Transverse colon (tissue), 4 donors: ENCODE data around the gene FBXL16.

Source experiments
- EP300 ChIP-seq: sonication (generic); formaldehyde crosslinking; IDR thresholded peaks from one replicate; pipeline ENCODE4 v1.6.1; 2017; ENCODE audit warnings: antibody characterized with exemption, low read depth
- POLR2AphosphoS5 ChIP-seq, 3 donors: sonication (generic); formaldehyde crosslinking; IDR thresholded peaks; one replicate each; pipeline ENCODE4 v1.6.1; 2016; ENCODE audit warnings: antibody characterized with exemption in 3 of 3
- TF ChIP-seq, protein P1 (sequence below), 5 experiments: fragments of 200-600 bp in 3 of 5; fragments of 450-650 bp in 2 of 5; sonication (generic) in 3 of 5; IDR thresholded peaks; 1 replicate in 2 of 5; 2 replicates in 3 of 5; pipeline ENCODE4 v1.5.1; 2016 to 2017; ENCODE audit warnings: antibody characterized with exemption in 5 of 5, inconsistent platforms in 3 of 5, mild to moderate bottlenecking in 2 of 5, moderate library complexity in 1 of 5

DNA sequence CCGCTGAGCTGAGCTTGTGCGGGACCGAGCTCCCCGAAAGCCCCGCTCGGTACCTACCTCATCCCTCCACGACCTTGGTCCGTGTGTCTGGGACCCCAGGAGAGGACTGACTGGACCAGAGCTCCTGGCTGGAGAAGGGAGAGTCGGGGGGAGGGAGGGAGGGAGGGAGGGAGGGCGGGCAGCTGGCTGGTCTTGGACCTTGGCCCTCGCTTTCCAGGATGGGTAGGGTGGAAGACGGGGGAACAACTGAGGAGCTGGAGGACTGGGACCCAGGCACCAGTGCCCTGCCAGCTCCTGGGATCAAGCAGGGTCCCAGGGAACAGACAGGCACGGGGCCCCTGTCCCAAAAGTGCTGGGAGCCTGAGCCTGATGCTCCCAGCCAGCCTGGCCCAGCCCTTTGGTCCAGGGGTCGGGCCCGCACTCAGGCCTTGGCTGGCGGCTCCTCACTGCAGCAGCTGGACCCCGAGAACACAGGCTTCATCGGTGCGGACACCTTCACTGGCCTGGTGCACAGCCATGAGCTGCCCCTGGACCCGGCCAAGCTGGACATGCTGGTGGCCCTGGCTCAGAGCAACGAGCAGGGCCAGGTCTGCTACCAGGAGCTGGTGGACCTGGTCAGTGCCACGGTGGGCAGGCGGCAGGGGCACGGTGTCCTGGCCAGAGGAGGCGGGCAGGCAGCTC, 29.6 kb downstream of the FBXL16 start:
- TF ChIP-seq, protein P1, sequence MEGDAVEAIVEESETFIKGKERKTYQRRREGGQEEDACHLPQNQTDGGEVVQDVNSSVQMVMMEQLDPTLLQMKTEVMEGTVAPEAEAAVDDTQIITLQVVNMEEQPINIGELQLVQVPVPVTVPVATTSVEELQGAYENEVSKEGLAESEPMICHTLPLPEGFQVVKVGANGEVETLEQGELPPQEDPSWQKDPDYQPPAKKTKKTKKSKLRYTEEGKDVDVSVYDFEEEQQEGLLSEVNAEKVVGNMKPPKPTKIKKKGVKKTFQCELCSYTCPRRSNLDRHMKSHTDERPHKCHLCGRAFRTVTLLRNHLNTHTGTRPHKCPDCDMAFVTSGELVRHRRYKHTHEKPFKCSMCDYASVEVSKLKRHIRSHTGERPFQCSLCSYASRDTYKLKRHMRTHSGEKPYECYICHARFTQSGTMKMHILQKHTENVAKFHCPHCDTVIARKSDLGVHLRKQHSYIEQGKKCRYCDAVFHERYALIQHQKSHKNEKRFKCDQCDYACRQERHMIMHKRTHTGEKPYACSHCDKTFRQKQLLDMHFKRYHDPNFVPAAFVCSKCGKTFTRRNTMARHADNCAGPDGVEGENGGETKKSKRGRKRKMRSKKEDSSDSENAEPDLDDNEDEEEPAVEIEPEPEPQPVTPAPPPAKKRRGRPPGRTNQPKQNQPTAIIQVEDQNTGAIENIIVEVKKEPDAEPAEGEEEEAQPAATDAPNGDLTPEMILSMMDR (IDR thresholded peaks at IDR 0.05), result no peak
- TF ChIP-seq EP300 (no peak), POLR2AphosphoS5 (IDR thresholded peaks at IDR 0.05) (no peak)
